LNCAP (cell line): ENCODE measurements around the gene COL15A1.

Experiments used
- CTCF ChIP-seq: fragments of 450-650 bp; IDR thresholded peaks from 2 replicates; pipeline ENCODE4 v1.5.1; 2017; ENCODE audit warnings: mild to moderate bottlenecking

Gene COL15A1

DNA sequence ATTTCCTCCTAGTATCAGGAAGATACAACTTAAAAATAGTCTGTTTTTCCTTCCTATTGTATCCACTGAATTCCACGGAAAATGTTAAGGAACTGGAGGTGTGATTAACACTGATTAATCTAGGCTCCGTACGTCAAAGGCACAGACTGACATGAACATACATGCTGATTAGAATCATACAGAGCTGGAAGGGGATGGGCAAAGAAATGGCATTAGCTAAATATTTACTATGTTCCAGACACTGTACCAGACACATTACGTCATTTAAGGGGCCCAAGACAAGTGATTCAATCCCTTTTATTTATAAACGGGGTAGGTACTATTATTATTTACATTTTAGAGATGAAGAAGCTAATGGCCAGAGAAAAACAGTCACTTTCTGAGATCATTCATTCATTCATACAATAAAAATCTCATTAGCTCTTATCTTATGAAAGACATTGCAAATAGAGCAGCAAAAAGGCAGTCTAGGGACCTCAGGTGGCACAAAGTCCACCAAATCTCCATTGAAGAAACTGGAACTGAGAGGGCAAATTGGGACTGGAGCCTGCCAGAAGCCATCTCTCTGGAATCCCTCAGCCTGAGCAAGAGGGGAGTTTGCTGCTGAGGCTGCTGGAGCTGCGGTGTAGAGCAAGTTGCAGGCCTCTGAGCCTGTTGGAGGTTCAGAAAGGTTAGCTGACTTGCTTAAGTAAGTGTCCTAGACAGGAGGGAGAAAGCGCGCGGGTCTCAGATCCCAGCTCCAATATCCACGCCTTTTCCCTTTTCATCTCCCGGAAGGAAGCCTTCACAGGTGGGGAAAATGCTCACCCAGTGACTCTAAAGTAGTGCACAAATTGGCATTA, 159.6 kb downstream of the COL15A1 start:
- TF ChIP-seq CTCF, result no peak

DNA sequence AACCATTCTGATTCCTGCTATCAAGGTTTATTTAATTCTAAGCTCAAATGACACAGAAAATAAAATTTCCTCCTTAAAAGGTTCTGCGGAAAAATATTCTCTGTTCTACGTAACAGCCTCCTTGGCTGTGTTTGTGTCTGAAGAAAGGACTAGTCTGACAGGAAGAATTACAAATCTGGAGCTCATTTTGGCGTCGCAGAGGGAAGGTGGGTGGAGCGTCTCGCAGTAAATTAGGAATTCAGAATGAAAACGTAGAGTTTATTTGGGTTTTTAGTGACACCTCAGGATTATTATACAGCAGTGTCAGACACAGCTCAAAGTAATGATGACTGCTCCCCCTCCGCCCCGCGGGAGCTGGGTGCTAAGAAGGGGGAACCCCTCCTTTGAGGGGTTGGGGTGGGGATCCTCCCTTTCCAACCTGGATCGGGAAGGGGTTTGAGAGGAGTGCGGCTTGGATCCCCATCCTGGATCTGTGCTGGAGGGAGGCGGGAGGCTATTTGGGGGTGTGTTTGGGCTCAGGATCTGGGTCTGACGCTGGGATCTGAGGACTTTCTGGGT, 160.3 kb downstream of the COL15A1 start:
- no peak for TF ChIP-seq CTCF

DNA sequence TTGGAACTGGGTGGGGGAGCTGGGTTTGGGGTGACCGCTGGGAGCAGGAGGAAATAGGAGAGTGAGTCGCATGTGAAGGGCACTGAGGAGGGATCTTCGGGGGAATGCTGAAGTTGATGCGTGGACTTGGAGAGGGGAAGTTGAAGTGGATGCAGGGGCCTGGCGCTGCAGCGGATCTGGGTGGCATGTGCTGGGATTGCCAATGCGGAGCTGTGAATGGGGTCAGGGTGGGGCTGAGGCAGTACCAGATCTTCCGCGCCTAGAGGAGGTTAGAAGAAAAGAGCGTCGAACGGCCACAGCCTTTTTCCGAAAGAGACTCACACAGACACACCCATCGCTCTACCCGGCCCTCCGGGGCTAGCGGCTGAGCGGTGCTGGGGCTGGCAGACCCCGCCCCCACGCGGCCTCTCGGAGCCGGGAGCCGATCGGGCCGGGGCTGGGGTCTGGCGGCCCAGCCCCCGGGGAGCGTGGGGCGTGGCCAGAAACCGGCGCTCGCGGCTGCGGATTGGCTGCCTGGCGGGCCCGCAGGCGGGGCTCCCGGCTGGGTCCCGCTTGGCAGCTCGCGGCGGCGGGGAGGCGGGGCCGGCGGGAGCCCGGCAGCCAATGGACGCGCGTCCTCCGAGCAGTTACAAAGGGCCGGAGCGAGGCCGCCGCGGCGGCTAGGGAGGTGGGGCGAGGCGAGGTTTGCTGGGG, 160.9 kb downstream of the COL15A1 start, which contains the start of gene TGFBR1:
TSS of gene TGFBR1 (plus strand) at position 655 of the 693 bp plus-strand sequence. CDS start 93 bp downstream, outside the sequence.
- no peak for TF ChIP-seq CTCF

GRCh38 chr9:99105152-99106043, 161.7 kb downstream of the COL15A1 start:
- TF ChIP-seq CTCF, result no peak

- TF ChIP-seq CTCF, result no peak
Measured at GRCh38 chr9:99106044-99106375, 162.3 kb downstream of the COL15A1 start.

DNA sequence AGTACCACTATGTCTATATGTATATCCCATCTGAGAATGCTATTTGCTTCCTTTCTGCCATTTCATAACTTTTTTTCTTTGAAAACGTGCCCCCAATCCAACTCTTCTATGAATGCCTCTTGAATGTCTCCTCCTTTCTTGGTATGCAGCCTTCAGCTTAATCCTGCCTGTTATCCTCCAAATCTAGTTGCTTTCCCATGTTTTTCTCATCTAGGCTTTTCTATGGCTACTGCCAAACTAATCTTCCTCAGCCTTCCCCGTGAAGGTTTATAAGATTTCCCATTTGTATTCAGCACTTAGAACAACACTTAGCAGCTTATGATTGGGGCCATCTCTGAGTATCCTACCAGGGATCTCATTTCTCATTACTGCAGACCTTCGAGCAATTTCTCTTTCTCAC, 163.7 kb downstream of the COL15A1 start:
- TF ChIP-seq CTCF, result no peak

- no peak for TF ChIP-seq CTCF
Measured at GRCh38 chr9:99108131-99108530, 164.4 kb downstream of the COL15A1 start.
